Mucosa of descending colon (tissue), 3 donors: ENCODE results near the gene SC5D. TPM values are rescaled to one million over a fixed set of nuclear protein-coding genes. Genes with fewer than 3 reads are reported as not detected.
A peak's percentile ranks its signal among the peaks of the same experiment; 100 is the strongest.

ENCODE experiments used
- ATAC-seq: fragments of 200-7000 bp; cut with Tn5 transposase; one replicate; pipeline ENCODE4 v1.9.1; 2020; ENCODE audit warnings: mild to moderate bottlenecking, moderate library complexity
- DNase-seq, 3 donors: peaks; one replicate each; pipeline ENCODE4 v3.0.0-alpha.2; 2020
- H3K36me3 ChIP-seq: fragments of 200-600 bp; one replicate; pipeline ENCODE4 v1.8.0; 2021; ENCODE audit warnings: low read depth, mild to moderate bottlenecking
- H3K4me1 ChIP-seq: fragments of 200-600 bp; one replicate; pipeline ENCODE4 v1.8.0; 2021; ENCODE audit warnings: low read depth, mild to moderate bottlenecking
- H3K4me3 ChIP-seq: fragments of 200-600 bp; one replicate; pipeline ENCODE4 v1.8.0; 2021; ENCODE audit warnings: mild to moderate bottlenecking
- H3K9me3 ChIP-seq: fragments of 200-600 bp; one replicate; pipeline ENCODE4 v1.8.0; 2021; ENCODE audit warnings: mild to moderate bottlenecking
- intact Hi-C, 2 donors: fragments of 100-400 bp; cut with DNase I in 1 of 2; cut with micrococcal nuclease in 1 of 2; formaldehyde crosslinking; loops; one replicate each; pipeline versions ENCODE4 v1.11.0 to v1.11.1; 2022; cut with DNase I, micrococcal nuclease
- total RNA-seq, 3 donors: library from RNA; stranded (reverse); fragmentation: NEBNext Ultra II Directional in 2 of 3; extraction: Animal tissue kit (Norgen Biotek cat#: 25700) in 2 of 3; gene quantifications; one replicate each; pipeline versions ENCODE4 v1.2.1 to v1.2.4, GENCODE V29; 2021 to 2023
- TF ChIP-seq, protein P1 (sequence below): fragments of 200-600 bp; IDR thresholded peaks from one replicate; pipeline ENCODE4 v1.8.0; 2022; ENCODE audit warnings: antibody characterized with exemption, mild to moderate bottlenecking
- donor health status: DM: no; HTN: no; CAD: no; lungs with moderate emphysema.
- donor health status: DM: no; HTN: no; CAD: no.
- donor health status: DM: no; HTN: yes; CAD: no.

Gene SC5D
- total RNA-seq, 3 donors from 2014 or later, result 37.6 to 45.9 (median 43.1) TPM

DNA sequence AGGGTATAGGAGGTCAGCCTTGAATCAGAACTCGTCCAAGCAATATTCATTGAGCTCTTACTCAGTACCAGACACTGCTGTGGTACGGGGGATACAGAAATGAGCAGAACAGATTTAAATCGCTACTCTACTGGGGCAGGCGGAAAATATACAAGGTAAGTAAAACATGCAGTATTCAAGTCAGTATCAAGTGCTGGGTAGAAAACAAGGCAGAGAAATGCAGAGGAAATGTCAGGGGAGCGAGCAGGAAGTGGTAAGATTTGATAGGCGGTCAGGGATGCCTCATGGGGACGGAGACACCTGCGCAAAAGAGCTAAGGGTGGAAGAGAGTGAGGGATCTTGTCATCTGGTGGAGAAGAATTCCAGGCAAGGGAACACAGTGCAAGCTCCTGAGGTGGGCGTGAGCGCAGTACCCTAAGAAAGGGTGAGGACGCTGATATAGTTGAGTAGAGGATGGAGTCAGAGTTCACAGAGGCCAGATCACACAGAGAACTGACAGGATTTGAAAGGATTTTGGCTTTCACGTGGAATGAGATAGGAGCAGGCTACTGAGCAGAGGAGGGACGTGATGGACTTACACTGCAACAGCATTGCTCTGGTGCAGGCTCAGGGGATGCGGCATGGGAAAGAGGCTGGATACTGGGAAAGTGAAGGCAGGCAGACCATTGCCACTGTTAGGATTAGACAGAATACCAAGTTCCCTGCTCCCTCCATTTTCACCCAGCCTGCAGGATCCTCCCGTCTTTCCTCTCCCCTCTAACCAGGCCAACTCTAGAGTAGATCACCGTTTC is 35.8 kb downstream of the SC5D start:
- intact Hi-C loops, result no loop called here
- Histone ChIP-seq H3K4me1 (no peaks in the 10 kb centered on the region), H3K36me3 (no peaks in the 10 kb centered on the region), H3K4me3 (no peak overlapping the region), H3K9me3 (no peaks in the 10 kb centered on the region)
- no peak for DNase-seq
- peak; percentile 59 for ATAC-seq
- TF ChIP-seq, protein P1, sequence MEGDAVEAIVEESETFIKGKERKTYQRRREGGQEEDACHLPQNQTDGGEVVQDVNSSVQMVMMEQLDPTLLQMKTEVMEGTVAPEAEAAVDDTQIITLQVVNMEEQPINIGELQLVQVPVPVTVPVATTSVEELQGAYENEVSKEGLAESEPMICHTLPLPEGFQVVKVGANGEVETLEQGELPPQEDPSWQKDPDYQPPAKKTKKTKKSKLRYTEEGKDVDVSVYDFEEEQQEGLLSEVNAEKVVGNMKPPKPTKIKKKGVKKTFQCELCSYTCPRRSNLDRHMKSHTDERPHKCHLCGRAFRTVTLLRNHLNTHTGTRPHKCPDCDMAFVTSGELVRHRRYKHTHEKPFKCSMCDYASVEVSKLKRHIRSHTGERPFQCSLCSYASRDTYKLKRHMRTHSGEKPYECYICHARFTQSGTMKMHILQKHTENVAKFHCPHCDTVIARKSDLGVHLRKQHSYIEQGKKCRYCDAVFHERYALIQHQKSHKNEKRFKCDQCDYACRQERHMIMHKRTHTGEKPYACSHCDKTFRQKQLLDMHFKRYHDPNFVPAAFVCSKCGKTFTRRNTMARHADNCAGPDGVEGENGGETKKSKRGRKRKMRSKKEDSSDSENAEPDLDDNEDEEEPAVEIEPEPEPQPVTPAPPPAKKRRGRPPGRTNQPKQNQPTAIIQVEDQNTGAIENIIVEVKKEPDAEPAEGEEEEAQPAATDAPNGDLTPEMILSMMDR, result no peak

GRCh38 chr11:121328967-121329679 is 36.6 kb downstream of the SC5D start:
- Histone ChIP-seq H3K9me3 (no peaks in the 10 kb centered on the region), H3K4me1 (no peaks in the 10 kb centered on the region), H3K4me3 (no peak overlapping the region), H3K36me3 (no peaks in the 10 kb centered on the region)
- no peak for ATAC-seq
- intact Hi-C loops, result no loop called here
- TF ChIP-seq, protein P1, result no peak
- DNase-seq, result no peak

DNA sequence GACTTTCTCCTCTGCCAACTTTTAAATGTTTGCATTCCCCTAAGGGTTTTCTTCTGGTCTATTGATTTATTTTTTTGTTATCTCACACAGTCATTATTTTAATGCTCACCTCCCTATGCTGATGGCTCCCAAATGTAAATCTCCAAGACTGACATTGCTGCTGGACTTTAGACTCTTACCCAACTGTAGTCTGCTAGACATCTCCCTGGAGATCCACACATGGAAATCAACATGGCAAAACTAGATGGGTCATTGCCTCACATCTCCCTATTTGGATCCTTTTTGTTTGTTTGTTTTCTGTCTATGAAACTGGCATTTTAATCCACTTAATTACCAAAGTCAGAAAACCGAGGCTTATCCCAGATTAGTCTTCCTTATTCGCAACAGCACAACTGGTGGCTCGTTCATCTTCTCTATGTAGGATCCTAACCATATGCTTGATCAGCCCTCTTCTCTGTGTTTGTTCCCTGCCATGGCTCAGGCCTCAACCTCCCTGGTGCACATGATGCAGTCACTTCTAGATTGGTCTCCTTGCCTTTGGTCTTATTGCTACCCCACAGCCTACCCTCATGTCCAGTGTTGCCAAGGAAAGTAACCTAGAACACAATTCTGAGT is 37.3 kb downstream of the SC5D start:
- intact Hi-C loops, result no loop called here
- TF ChIP-seq, protein P1, result no peak
- no peaks in the 10 kb centered on the region for H3K36me3 ChIP-seq
- H3K4me3 ChIP-seq, result no peak overlapping the region
- no peaks in the 10 kb centered on the region for H3K4me1 ChIP-seq
- no peaks in the 10 kb centered on the region for H3K9me3 ChIP-seq
- peak; percentile 73 for ATAC-seq
- no peak for DNase-seq

DNA sequence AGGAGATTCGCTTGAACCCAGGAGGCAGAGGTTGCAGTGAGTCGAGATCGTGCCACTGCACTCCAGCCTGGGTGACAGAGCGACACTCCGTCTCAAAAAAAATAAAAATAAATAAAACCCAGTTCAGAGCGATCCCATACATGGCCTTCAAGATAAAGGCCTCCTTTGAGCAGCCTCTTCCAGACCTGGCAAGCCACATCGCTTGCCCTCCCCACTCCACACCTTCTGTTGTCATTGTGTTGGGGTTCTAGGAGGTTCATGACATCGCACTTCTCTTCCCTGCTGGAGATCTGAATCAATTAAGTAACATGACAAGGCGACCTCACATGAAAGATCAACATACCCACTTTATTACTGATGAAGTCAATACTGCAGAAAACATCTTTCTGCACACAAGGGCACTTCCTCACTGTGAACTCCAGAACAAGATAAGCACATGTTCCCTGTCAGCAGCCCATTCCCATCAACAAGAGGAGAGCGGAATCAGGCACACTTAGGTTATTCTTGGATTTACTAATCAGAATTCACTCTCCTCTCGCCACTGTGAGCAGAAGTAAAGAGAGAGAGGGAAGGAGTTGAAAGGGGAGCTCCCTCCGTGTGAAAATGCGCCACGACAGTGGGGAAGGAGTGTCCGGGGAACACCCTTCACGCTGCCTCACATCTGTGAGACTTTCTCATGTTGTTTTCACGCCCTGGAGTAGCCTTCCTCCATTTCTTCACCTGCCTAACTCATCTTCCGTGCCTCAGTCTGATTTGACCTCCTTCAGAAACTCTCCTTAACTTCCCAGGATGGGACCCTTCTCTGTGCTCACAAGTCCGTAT is 38.3 kb downstream of the SC5D start:
- no peaks in the 10 kb centered on the region for H3K4me1 ChIP-seq
- no peak for DNase-seq
- no peaks in the 10 kb centered on the region for H3K36me3 ChIP-seq
- H3K4me3 ChIP-seq, result no peak overlapping the region
- no peak for ATAC-seq
- intact Hi-C loops, result no loop called here
- TF ChIP-seq, protein P1, result no peak
- no peaks in the 10 kb centered on the region for H3K9me3 ChIP-seq

- no peak for DNase-seq
- ATAC-seq, result no peak
- no peak overlapping the region for H3K4me3 ChIP-seq
These were observed 42.6 kb downstream of the SC5D start for GRCh38 chr11:121334973-121335710.

More at GRCh38 chr11:121334973-121335710, 42.6 kb downstream of the SC5D start:
- TF ChIP-seq, protein P1, result no peak
- no peaks in the 10 kb centered on the region for H3K9me3 ChIP-seq
- H3K4me1 ChIP-seq, result no peaks in the 10 kb centered on the region
- intact Hi-C loops, result no loop called here
- no peaks in the 10 kb centered on the region for H3K36me3 ChIP-seq
